ENCODE measurements around the gene SESN3. TPM values are rescaled to one million over a fixed set of nuclear protein-coding genes. Genes with fewer than 3 reads are reported as not detected.

SESN3 gene
- total RNA-seq, 3 donors from 2014 or later, result 6.8 to 9.3 (median 7.3) TPM

- Mint-ChIP-seq H3K36me3 (ENCODE audit: insufficient read depth) (peaks cover 5% of the 10 kb centered on the region), H3K9me3 (peaks cover 8% of the 10 kb centered on the region), H3K4me3 (no peak overlapping the region), H3K4me1 (ENCODE audit: low read depth) (peaks cover 4% of the 10 kb centered on the region), H3K27me3 (ENCODE audit: low read depth) (no peaks in the 10 kb centered on the region)
- no peak for ATAC-seq
- no peak for DNase-seq
These were observed 111.5 kb downstream of the SESN3 start for GRCh38 chr11:95119361-95120060.

- H3K9me3 Mint-ChIP-seq, result peaks cover 8% of the 10 kb centered on the region
- no peak overlapping the region for H3K4me3 Mint-ChIP-seq
- H3K27me3 Mint-ChIP-seq (ENCODE audit: low read depth), result no peaks in the 10 kb centered on the region
- H3K4me1 Mint-ChIP-seq (ENCODE audit: low read depth), result peaks cover 8% of the 10 kb centered on the region
- no peak for DNase-seq
- ATAC-seq, result no peak
- H3K36me3 Mint-ChIP-seq (ENCODE audit: insufficient read depth), result peaks cover 16% of the 10 kb centered on the region
These were observed 115.4 kb downstream of the SESN3 start for GRCh38 chr11:95115597-95115996.

Other genes starting within 250 kb of the SESN3 start
- not detected for gene KDM4E, start 205.9 kb downstream of the SESN3 start, total RNA-seq
- not detected for gene KDM4F, start 181.8 kb downstream of the SESN3 start, total RNA-seq
- gene SRSF8, start 164.3 kb downstream of the SESN3 start, total RNA-seq, result 10 to 100 TPM; 51.7 to 63.4 (median 56.1) TPM
- 10 to 100 TPM; 15.1 to 30.4 (median 21.0) TPM for gene ENDOD1, start 141.4 kb downstream of the SESN3 start, total RNA-seq

Data from activated T-cell treated with anti-CD3 and anti-CD28 coated beads, Interleukin-2, amount 50 U/mL, for 4 hours (primary cell).